ENCODE data around the gene VPS18.

VPS18 gene

DNA sequence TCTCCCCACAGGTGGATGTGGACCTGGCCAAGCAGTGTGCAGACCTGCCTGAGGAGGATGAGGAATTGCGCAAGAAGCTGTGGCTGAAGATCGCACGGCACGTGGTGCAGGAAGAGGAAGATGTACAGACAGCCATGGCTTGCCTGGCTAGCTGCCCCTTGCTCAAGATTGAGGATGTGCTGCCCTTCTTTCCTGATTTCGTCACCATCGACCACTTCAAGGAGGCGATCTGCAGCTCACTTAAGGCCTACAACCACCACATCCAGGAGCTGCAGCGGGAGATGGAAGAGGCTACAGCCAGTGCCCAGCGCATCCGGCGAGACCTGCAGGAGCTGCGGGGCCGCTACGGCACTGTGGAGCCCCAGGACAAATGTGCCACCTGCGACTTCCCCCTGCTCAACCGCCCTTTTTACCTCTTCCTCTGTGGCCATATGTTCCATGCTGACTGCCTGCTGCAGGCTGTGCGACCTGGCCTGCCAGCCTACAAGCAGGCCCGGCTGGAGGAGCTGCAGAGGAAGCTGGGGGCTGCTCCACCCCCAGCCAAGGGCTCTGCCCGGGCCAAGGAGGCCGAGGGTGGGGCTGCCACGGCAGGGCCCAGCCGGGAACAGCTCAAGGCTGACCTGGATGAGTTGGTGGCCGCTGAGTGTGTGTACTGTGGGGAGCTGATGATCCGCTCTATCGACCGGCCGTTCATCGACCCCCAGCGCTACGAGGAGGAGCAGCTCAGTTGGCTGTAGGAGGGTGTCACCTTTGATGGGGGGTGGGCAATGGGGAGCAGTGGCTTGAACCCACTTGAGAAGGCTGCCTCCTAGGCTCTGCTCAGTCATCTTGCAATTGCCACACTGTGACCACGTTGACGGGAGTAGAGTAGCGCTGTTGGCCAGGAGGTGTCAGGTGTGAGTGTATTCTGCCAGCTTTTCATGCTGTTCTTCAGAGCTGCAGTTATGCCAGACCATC, 8.6 kb downstream of the VPS18 start:
- no peak for DNase-seq

DNA sequence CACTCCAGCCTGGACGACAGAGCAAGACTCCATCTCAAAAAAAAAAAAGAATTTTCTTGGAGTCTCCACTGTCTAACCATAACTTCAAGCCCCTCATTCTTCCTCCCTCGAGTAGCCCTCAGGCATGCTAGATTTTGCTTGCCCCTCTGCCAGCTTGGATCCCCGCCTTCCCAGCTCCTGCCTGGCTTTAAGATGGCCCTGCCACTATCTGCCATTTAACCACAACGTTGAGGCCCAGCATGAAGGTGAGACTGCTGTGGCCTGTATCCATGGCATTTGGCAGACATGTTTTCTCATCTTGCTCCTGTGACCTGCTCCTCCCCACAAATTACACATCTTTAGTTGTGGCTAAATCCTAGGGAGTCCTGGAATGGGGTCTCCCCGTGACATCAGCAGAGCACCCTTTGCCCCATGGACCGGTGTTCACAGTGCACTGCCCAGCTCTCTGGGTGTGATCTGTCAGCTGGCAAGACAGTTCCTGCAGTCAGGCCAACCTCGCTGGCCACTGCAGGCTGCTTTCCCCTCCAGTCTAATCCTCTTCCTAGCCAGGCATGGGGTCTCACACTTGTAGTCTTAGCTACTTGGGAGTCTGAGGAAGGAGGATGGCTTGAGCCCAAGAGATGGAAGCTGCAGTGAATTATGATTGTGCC, 10.4 kb downstream of the VPS18 start:
- no peak for DNase-seq

DNA sequence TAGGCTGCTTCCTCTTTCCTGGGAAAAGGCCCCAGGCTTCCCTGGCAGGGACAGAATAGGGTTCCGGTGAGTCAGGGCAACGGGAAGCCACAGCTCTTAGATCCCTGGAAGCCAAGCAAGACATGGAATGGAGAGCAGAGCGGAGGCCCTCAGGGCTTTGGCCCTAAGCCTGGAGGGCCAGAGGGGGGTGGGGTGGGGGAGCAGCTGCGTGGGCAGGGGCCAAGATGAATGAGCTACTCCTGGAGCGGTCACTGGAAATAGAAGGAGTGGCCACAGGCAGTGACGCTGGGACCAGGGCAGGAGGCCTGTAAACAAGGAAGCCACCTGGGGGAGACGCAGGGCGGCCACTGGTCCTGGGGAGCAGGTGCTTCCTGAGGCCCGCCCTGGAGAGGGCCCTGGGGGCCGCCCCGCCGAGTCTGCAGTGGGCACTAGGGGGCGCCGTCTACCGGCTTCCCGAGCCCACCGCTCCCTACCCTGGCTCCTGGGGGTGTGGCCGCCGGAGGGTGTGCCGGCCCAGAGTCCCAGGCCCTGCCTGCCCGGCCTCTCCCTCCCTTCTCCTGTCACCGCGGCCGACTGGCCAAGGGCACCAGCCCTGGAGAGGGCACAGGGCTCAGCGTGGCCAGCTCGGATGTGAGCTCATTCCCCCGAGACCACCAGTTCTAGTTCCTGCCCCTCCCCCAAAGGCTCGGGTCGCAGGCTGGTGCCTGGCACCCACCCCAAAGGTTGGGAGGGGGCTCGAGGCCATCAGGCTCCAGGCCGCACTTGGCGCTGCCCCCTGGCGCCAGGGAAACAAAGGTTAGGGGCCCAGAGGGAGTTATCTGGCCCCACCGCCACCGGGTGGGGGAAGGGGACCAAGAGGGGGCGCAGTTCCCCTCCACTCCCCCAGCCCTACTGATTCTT, 12.1 kb downstream of the VPS18 start:
- DNase-seq, result peak; percentile 62 to 74

DNA sequence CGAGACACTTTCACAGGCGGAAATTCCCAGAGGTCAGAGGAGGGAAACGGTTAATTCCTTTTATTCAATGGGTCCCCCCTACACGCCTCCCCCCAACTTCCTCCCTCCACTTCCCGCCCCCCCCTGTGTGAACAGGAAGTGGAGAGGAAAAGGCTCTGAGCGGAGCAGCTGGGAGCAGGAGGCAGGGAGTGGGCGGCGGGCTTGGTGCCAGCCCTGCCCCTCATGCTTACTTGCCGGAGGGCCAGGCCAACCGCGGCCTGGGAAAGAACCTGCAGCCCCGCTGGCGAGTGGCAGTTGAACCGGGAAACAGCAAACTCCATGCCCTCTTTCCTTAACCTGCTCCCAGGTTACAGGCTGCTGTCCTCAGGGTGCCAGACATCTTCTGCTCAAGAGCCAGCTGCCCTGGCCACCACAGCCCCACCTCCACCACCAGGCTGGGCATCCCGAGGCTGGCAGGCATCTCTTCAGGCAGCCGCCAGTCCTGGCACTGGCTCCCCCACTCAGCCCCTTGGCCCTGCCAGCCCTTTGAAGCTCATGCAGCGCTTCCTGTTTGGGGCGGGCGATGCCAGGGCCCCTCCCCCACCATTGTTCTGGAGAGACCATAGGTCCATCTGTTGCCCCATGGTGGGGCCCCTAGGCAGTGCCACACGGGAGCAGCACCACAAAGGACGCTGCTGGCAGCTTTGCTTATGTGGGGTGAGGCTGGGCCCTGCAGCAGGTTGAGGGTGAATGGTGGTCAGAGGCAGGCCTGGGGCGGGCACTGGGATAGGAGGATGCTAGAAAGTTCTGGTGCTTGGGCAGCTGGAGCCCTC, 12.9 kb downstream of the VPS18 start:
- no peak for DNase-seq

DNA sequence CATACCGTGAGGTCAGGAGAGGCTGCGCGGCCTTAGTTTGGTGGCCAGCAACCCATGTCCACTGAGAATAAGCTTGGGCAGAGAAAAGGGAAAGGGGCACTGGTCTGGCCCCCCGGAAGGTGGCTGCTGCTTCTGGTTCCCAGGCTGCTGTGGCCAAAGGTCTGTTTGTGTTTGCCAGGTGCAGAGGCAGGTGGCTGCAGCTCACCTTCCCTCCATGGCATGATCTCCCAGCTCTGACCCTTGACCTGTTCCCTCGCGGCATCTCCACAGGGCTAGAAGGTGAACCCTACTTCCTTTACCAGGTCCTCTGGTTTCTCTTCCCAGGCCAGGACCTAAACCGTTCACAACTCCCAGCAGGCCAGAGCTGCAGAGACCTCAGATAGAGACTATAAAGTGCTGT, 13.8 kb downstream of the VPS18 start:
- no peak for DNase-seq

DNA sequence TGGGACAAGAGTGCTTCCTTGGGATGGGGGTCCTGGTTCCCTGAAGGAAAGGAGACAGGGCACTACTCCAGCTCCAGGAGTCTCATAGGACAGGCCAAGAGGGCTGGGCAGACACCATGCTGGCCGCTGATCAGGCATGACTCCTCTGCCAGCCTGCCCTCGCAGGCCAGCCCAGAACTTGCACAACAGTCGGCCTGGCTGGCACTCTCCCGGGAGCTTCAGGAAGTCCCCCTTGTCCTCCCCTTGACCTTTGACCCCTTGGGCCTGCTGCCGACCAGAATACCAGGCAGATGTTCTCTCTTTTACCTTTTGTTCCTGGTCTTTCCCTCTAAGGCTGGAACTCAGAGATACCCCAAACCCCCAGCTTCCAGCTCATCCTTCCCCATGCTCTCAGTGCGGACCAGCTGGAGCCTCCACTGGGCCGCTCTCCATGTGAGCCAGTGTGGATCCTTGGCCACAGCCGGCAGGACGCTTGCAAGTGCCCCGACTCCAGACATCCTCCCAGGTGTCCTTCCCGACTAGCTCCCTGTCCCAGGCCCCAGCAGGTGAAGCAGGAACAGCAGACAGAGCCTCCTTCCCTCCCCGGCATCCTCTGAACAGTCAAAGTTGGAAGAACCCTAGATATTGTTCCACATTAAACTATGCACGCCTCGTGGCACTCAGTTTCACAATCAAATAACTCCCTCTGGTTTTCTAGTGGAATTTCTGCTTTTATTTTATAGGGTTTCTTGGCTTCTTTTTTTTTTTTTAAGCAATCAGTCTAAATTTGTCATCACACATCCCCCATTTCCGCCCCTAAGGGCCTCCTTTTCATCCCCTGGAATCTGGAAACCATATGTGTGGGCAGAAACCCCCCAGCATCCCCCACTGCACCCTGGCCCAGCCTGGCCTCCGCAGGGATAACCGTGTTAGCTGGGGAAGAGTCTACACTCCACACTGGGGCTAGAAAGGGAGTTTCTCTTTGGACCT, 15.7 kb downstream of the VPS18 start:
- DNase-seq, result no peak

DNA sequence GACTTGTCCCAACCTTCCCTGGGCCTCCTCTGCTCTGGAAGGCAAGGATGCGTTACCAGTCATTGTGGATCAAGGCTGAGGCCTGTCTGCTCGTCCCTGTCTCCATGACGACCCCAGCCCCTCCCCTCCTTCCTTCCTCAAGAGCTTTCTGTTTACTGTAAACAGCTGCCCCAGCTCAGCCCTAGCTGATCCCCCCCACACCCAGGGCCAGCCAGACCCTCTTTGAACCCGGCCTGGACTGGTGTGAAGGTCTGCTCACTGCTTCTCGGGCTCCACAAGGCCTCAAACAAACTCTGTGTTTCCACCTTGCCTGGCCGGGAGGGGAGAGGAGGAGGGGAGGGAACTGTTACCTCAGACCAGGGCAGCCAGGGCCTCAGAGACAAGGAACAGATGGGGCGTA, 16.9 kb downstream of the VPS18 start:
- no peak for DNase-seq

DNA sequence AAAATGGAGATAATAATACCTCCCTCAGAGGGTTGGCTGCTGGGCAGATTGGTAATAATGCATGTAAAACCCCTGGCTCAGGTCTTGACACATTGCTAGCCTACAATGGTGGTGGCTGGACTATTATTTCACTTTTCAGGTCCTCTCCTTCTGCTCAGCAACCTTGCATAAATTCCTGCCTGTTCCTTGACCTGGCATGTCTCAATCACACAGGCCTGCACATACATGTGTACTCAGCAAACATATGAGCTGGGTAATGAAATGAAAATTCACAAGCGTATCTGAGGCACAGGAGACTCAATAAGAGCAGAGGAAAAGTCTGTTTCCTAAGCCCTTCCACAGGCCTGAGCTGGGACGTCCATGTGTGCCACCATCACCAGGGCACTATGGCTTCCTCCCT, 17.4 kb downstream of the VPS18 start:
- no peak for DNase-seq

DNA sequence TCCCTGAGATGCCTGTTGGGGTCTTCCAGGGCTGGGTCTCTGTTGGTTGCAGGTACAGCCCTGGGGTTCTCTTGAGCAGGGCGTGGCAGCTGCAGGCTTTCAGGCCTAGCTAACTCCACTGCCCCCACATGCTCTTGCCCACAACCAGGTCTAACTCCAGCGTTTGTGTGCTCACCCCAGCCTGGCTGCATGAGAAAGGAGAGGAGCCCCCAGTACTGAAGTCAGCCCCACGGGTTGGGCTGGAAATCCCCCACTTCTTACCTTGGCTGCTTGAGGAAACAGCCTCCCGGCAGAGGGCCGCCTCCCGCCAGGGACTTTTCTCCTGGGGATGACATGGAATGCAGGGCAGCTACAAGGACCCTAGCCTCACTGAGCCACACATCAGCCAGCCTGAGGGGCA, 18.2 kb downstream of the VPS18 start:
- DNase-seq, result no peak

DNA sequence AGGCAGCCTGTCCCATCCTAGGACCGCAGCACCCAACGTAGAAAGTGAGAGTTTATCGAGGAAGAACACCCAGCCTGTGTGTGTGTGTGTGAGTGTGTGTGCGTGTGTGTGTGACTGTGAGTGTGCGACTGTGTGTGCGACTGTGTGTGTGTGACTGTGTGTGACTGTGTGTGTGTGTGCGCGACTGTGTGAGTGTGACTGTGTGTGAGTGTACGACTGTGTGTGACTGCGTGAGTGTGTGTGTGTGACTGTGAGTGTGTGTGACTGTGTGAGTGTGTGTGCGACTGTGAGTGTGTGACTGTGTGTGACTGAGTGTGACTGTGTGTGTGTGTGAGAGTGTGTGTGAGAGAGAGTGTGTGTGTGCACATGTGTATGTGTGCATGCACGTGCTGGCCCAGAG, 19.8 kb downstream of the VPS18 start:
- DNase-seq, result no peak

DNA sequence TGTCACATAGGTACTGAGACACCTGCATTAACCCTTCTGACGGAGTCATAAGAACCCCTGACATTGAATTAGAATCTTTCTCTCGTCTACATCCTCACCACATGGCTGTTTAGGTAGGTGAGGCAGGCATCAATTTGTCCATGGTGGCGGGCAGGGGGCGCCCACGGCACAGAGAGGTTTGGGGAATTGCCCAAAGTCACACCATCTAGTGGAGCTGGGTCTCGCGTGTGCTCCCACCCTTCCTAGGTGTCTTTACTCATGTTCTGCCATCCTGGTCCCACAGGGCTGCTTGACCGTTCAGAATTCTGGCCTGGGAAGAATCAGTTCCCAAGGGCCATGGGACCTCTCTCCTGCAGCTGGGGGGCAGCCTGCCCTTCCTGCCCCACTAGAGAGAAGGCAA, 20.2 kb downstream of the VPS18 start:
- DNase-seq, result no peak

DNA sequence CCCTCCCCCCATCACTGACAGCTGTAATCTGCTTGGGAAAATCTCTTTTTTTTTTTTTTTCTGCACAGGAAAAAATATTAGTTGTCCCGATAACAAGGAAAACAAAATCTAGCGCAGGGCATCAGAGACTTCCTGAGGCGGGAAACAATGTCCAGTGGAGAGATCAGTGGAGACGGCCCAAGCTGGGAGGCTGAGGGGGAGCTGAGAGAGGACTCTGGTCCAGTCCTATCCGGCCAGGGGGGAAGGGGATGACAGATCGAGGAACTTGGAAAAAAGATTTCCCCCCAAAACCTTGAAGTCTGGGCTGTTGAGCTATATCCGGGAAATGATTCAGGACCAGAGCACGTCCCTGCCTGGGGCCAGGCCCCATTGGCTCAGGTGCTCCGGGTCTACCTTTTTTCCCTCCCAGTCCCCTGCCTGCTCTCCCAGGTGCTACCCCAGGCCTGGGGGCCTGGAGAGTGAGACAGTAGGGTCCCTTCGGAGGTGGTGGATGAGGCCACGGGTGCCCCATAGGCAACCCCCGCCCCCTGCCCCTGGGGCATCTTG, 20.9 kb downstream of the VPS18 start:
- no peak for DNase-seq

DNA sequence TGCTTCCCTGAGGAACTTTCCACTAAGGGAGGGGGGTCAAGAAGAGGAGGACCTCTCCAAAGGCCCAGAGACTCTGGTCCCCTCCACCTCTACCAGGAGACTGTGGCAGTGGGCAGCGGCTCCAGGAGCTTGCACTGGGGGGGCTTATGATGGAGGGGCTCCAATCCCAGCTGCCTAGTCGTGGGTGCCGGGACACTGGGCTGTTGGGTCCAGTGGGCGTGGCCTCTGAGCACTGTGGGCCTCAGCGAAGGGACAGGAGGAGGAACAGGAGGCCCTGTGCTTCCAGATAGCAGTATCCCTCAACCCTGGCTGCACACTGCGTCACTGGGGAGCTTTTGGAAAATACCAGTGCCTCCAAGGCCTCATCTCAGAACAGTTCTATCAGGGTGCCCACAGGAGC, 21.4 kb downstream of the VPS18 start:
- no peak for DNase-seq

DNA sequence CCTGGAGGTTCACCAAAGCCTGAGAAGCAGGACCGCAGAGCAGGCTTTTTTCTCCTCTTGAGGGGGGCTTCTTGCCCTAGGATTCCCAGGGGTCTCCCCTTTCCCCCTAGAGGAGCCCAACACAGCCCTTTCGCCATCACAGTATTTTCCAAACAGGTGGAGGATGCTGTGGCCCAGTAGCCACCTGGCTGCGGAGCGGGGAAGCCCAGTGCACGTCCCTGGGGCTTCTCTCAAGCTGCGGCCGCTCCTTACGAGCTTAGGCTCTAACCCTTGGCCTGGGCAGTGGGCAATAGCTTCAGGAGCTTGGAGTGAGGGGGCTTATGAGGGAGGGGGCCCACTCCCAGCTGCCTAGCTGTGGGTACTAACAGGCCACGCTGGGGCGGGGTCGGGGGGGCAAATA, 23.3 kb downstream of the VPS18 start:
- no peak for DNase-seq

DNA sequence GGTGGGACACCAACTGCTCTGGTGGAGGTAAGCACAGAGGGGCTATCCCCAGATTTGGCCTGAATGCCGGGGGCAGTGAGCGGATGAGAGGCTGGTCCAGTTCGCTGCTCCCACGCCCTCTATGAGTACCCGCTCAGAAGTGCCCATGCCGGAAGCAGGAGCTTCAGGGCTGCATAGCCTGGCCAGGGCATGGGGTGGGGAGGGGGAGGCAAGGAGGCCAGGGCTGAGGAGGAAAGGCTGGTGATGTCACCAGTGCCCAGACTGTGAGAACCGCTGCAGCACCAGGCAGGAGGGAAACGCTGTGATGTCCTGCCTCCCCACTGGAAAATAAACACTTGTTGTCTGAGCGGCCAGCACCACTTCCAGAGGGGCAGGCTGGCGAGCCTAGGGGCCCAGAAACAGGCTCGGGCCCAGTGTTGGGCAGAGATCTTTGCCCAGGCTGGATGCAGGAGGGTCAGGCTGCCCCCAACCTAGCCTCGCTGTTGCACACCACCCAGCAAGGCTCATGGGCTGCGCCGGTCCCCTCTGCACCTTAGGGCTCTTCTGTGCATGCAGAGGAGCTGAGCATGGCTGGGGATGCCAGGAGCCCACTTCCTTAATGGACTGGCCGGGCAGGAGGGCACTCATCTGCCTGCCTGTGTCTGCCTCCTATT, 24.0 kb downstream of the VPS18 start:
- DNase-seq, result no peak

DNA sequence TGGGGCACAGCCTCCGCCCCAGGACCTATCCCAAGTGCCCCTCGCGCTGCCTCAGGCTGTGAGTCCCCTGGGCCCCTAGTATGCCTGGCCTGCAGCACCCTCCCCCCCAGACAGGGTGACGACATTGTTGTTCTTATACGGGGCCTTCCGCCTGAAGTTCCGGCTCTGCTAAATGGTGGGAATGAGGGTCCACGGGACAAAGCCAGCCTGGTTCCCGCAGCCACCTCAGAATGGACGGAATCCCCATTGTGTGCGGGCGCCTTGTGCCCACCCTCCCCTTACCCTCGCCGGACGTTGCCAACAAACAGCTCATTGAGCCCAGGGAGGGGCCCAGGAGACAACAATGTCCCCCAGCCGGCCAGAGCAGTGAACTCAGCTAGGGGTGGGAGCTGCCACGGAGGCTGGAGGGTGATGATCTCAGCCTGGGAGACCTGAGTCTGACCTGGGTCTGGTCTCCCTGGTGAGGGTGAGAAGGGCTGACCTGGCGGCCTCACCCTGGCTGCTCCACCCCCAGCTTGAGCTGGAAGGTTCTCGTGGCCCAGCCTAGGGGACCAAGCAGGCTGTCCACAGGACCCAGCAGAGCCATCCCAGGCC, 24.6 kb downstream of the VPS18 start:
- DNase-seq, result no peak

DNA sequence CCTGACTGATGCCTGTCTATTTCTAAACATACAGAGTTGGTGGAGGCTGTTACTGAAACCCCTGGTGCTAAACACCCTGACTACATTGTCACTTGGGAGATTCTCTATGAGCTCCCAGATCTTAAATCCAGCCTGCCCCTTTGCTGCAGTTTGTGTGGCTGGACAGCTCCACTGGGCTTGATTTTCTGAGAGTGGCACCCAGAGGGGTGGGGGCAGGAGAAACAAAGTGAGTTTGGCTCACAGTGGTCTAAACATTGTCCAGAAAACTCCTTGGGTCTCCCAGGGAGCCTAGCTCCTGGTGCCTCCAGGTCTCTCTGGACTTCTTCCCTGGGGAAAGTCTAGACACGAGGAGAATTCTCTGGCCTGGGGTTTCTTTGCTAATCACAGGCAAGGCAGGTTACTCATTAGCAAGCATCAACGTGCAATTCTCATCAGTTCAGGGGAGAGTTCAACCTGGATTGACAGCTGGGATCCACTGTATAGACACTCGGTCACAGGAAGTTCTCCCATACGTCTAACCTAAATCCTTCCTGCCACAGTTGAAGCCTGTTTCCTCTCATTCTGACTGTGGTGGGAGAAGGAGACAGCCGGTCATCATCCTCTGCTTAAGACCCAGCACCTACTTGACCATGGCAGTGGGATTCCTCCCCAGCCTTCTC, 27.8 kb downstream of the VPS18 start:
- no peak for DNase-seq

DNA sequence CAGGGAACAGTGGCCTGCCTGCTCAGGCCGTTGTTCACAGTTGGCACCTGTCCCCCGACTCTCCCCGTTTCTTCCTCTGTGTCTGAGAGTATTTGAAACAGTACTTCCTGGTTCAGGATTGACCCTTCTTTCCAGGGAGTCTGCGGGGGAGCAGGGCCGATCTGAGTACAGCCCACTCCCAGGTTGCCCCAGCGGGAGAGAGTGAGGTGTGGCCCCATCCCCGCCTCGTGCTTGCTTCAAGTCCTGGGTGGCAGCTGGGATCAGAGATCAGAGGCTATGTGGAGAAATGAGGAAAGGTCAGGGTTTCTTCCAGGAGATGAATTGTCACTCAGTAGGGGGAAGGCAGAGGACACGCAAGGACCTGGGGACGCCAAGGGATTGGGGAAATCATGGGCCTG, 28.4 kb downstream of the VPS18 start:
- no peak for DNase-seq

DNA sequence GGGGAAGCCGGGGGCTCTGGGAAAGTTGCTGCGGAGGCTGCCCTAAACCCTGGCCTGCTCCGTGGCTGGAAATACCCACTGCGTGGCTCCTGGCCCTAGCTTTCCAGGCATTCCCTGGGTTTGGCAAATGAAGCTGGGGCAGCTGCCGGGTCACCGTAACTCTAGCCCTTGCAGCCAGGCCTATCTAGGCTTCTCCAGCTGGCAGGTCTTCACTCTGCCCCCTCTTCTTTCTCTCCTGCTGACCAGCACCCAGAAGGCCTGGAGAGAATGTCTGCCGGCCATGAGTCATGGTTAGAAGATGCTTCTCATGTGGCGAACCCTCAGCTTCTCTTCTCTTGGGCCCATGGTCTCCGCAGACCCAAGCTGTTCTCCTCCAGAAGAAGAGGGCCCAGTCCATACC, 29.3 kb downstream of the VPS18 start:
- no peak for DNase-seq

DNA sequence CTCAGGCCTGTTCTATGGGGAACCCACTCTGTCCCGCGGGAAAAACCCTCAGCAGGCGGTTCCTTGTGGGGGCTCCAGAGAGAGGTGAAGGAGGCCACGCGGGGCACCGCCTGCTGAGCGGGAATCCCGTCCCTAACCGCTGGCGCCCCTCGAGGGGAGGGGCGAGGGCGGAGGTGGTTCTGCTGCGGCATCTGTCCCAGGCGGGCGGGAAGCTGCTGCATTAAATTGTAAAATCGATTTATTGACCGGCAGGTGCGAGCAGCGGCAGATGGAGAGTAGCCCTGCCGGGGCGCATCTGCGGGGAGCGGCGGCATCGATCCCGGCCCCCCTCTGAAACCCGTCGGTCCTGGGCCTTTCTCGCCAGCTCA, 31.2 kb downstream of the VPS18 start:
- no peak for DNase-seq
